A549 (cell line): ENCODE measurements around the gene GRM7. TPM values are rescaled to one million over a fixed set of nuclear protein-coding genes. Genes with fewer than 3 reads are reported as not detected.

Source experiments
- ATAC-seq, 2 experiments: fragments of 200-7000 bp in 1 of 2; fragments of >200 bp in 1 of 2; cut with Nextera tagmentation in 1 of 2; cut with Tn5 transposase in 1 of 2; 3 replicates each; pipeline versions ENCODE4 v1.8.0 to v1.9.1; 2018 to 2020; ENCODE audit warnings: mild to moderate bottlenecking in 1 of 2, moderate library complexity in 1 of 2
- CTCF ChIA-PET: fragments of 300-600 bp; sonication (Branson Sonifier 250); formaldehyde crosslinking; extraction: SDS; loops from one replicate; lab custom pipeline; 2021; ENCODE audit warnings: antibody characterized with exemption, inconsistent platforms; lab: Yijun Ruan, JAX
- POLR2A ChIA-PET: fragments of 350-600 bp; formaldehyde crosslinking; extraction: SDS; loops from one replicate; lab custom pipeline; 2021; ENCODE audit warnings: antibody characterized with exemption, inconsistent platforms; lab: Yijun Ruan, JAX
- DNase-seq, 2 experiments: peaks; one replicate each; pipeline versions ENCODE4 v3.0.0 to v3.0.0-alpha.2; 2011 to 2016; ENCODE audit warnings: low read depth in 1 of 2, low spot score in 1 of 2
- FAIRE-seq: peaks from 2 replicates; lab custom pipeline; 2011; peaks lifted over from hg19 to GRCh38; lab: Jason Lieb, UNC
- H3K27ac ChIP-seq, 2 experiments: fragments of >200 bp; sonication (Bioruptor Twin); formaldehyde crosslinking; 3 replicates each; pipeline ENCODE4 v1.5.1; 2016 to 2017
- H3K4me1 ChIP-seq: fragments of >200 bp; sonication (Bioruptor Twin); formaldehyde crosslinking; 3 replicates; pipeline ENCODE4 v1.6.1; 2016
- H3K4me2 ChIP-seq: fragments of >200 bp; sonication (Bioruptor Twin); formaldehyde crosslinking; 3 replicates; pipeline ENCODE4 v1.6.1; 2016
- H3K4me3 ChIP-seq: fragments of >200 bp; sonication (Bioruptor Twin); formaldehyde crosslinking; 3 replicates; pipeline ENCODE4 v1.5.1; 2016
- H3K9me3 ChIP-seq: fragments of >200 bp; sonication (Bioruptor Twin); formaldehyde crosslinking; 3 replicates; pipeline ENCODE4 v1.6.1; 2016
- CHD2 ChIP-seq: fragments of 150-350 bp; IDR thresholded peaks from 2 replicates; pipeline ENCODE4 v1.6.1; 2014; ENCODE audit warnings: low read length; ENCODE audit not compliant: partially characterized antibody
- CTCF ChIP-seq: fragments of >200 bp; sonication (Bioruptor Twin); formaldehyde crosslinking; IDR thresholded peaks from 3 replicates; pipeline ENCODE4 v1.5.1; 2016
- EHF ChIP-seq: fragments of 250-450 bp; sonication (Bioruptor Pico); IDR thresholded peaks from 2 replicates; pipeline ENCODE4 v1.5.0; 2020; ENCODE audit warnings: mild to moderate bottlenecking
- EHMT2 ChIP-seq: fragments of 200-600 bp; sonication (generic); IDR thresholded peaks from 2 replicates; pipeline ENCODE4 v1.6.1; 2016; ENCODE audit warnings: antibody characterized with exemption, low read depth, mild to moderate bottlenecking, moderate library complexity
- ELK1 ChIP-seq: fragments of 150-350 bp; IDR thresholded peaks from 2 replicates; pipeline ENCODE4 v1.6.1; 2014; ENCODE audit warnings: low read depth, mild to moderate bottlenecking, low read length
- ESRRA ChIP-seq: fragments of 150-350 bp; IDR thresholded peaks from 2 replicates; pipeline ENCODE4 v1.6.1; 2014; ENCODE audit warnings: mild to moderate bottlenecking, low read length, borderline replicate concordance
- FOSL2 ChIP-seq, 2 experiments: fragments of 450-650 bp in 1 of 2; fragments of >200 bp in 1 of 2; sonication (Bioruptor Twin) in 1 of 2; formaldehyde crosslinking; IDR thresholded peaks; 2 replicates each; pipeline versions ENCODE4 v1.5.0 to v1.6.1; 2016 to 2020; ENCODE audit warnings: mild to moderate bottlenecking in 1 of 2, moderate library complexity in 1 of 2
- GATA3 ChIP-seq: IDR thresholded peaks from 2 replicates; pipeline ENCODE4 v1.6.1; 2012; ENCODE audit warnings: borderline replicate concordance
- HMGXB4 ChIP-seq: fragments of 250-450 bp; sonication (Bioruptor Pico); IDR thresholded peaks from 2 replicates; pipeline ENCODE4 v1.5.0; 2021; ENCODE audit warnings: mild to moderate bottlenecking, moderate library complexity, borderline replicate concordance
- MAFK ChIP-seq: fragments of 450-650 bp; IDR thresholded peaks from 2 replicates; pipeline ENCODE4 v1.6.1; 2014; ENCODE audit not compliant: partially characterized antibody
- MYC ChIP-seq: IDR thresholded peaks from 2 replicates; pipeline ENCODE4 v1.6.1; 2012; ENCODE audit warnings: mild to moderate bottlenecking, inconsistent platforms, low read length, improper control_type of control experiment, borderline replicate concordance
- NFE2L2 ChIP-seq: fragments of 150-350 bp; conservative IDR thresholded peaks from 2 replicates; pipeline ENCODE4 v1.6.1; 2014; ENCODE audit warnings: low read length
- NR3C1 ChIP-seq: fragments of >200 bp; sonication (Bioruptor Twin); formaldehyde crosslinking; IDR thresholded peaks from 3 replicates; pipeline ENCODE4 v1.6.1; 2017
- PHF8 ChIP-seq: fragments of 200-600 bp; sonication (generic); IDR thresholded peaks from 2 replicates; pipeline ENCODE4 v1.6.1; 2016; ENCODE audit warnings: low read depth, mild to moderate bottlenecking, antibody characterized with exemption, moderate library complexity, borderline replicate concordance
- POLR2A ChIP-seq: IDR thresholded peaks from 2 replicates; pipeline ENCODE4 v1.6.1; 2012; ENCODE audit warnings: mild to moderate bottlenecking, low read length
- RAD21 ChIP-seq, 2 experiments: fragments of >200 bp in 1 of 2; sonication (Bioruptor Twin) in 1 of 2; formaldehyde crosslinking in 1 of 2; IDR thresholded peaks in 1 of 2; conservative IDR thresholded peaks in 1 of 2; 2 replicates in 1 of 2; 3 replicates in 1 of 2; pipeline ENCODE4 v1.6.1; 2012 to 2018; ENCODE audit warnings: inconsistent platforms in 1 of 2
- RARB ChIP-seq: fragments of 250-450 bp; sonication (Bioruptor Pico); IDR thresholded peaks from 2 replicates; pipeline ENCODE4 v1.8.0; 2021; ENCODE audit warnings: mild to moderate bottlenecking, moderate library complexity
- RNF2 ChIP-seq: fragments of 200-600 bp; sonication (generic); IDR thresholded peaks from 2 replicates; pipeline ENCODE4 v1.6.1; 2016; ENCODE audit warnings: low read depth, mild to moderate bottlenecking, antibody characterized with exemption, moderate library complexity, borderline replicate concordance
- ZNF302 ChIP-seq: fragments of 250-450 bp; sonication (Bioruptor Pico); IDR thresholded peaks from 2 replicates; pipeline ENCODE4 v1.9.0; 2021; ENCODE audit warnings: inconsistent platforms, mild to moderate bottlenecking, moderate library complexity
- WGBS: methylation state at CpG from one replicate; pipeline ENCODE4 v1.1.6; 2017; ENCODE audit errors: missing lambda C conversion rate; 5-methylcytosine and 5-hydroxymethylcytosine counted together
- polyA plus RNA-seq, 4 experiments: library from polyadenylated mRNA; depleted of rRNA in 3 of 4; stranded (reverse); fragments of >200 nt; fragmentation: RNase III in 1 of 4; extraction: RNeasy Plus Mini Kit Qiagen cat#74134 plus additional on column Dnase treatment in 1 of 4; gene quantifications; 2 replicates in 3 of 4; 3 replicates in 1 of 4; pipeline ENCODE4 v1.2.3, GENCODE V29; 2011 to 2017

GRM7 gene
- polyA plus RNA-seq, 2 of the 4 experiments (the other 2 are of a cell fraction): not detected

- TF ChIP-seq EHMT2 (no peak), ESRRA (no peak), PHF8 (no peak)
- DNase-seq (no peak), ATAC-seq (no peak), FAIRE-seq (no peak)
- Histone ChIP-seq H3K4me1 (no peaks in the 10 kb centered on the region), H3K4me3 (no peak overlapping the region), H3K27ac (no peak overlapping the region), H3K4me2 (no peak overlapping the region), H3K9me3 (no peaks in the 10 kb centered on the region)
- ChIA-PET POLR2A (no interaction called here), CTCF (interaction anchor here (1.1 kb wide), 1 partner anchor 21 kb away, joined by 4 read pairs; no protein-coding TSS in a partner anchor)
- 0% methylated on average over 1 of the region's 1 CpG for WGBS
Measured at GRCh38 chr3:7392206-7392605, 531.3 kb downstream of the GRM7 start.

- WGBS: 16% methylated on average over 6 of the region's 6 CpGs
- Histone ChIP-seq H3K27ac (no peak overlapping the region), H3K4me3 (no peak overlapping the region), H3K9me3 (no peaks in the 10 kb centered on the region), H3K4me1 (no peaks in the 10 kb centered on the region), H3K4me2 (no peak overlapping the region)
- ChIA-PET POLR2A (no interaction called here), CTCF (no interaction called here)
- no peak for FAIRE-seq
- no peak for DNase-seq
- ATAC-seq: no peak
- TF ChIP-seq RARB: no peak
Measured at GRCh38 chr3:7393944-7394605, 533.2 kb downstream of the GRM7 start.

- TF ChIP-seq RAD21 (conservative IDR thresholded peaks at IDR 0.05 in 1 of 2, IDR thresholded peaks at IDR 0.05 in 1 of 2): no peak
- TF ChIP-seq POLR2A: no peak
- no peak for TF ChIP-seq ZNF302 (CRISPR knock-in tag)
- no peak for TF ChIP-seq MAFK
- TF ChIP-seq FOSL2 (IDR thresholded peaks at IDR 0.05): no peak
- TF ChIP-seq FOSL2 (CRISPR knock-in tag; IDR thresholded peaks at IDR 0.05): no peak
- no peak for TF ChIP-seq GATA3
- no peak for TF ChIP-seq ELK1
- no peak for TF ChIP-seq CHD2
- TF ChIP-seq PHF8: no peak
- no peak for TF ChIP-seq EHF (CRISPR knock-in tag)
- no peak for TF ChIP-seq MYC
- TF ChIP-seq HMGXB4 (CRISPR knock-in tag): no peak
- TF ChIP-seq NR3C1: no peak
- TF ChIP-seq NFE2L2: no peak
- no peak for TF ChIP-seq CTCF
- TF ChIP-seq RNF2: no peak
- no peak overlapping the region for H3K4me2 ChIP-seq
- H3K4me1 ChIP-seq: no peaks in the 10 kb centered on the region
- H3K27ac ChIP-seq: no peak overlapping the region
- H3K4me3 ChIP-seq: no peak overlapping the region
- DNase-seq: no peak
- H3K9me3 ChIP-seq: no peaks in the 10 kb centered on the region
- no peak for FAIRE-seq
- ATAC-seq: no peak
- CTCF ChIA-PET: no interaction called here
- POLR2A ChIA-PET: no interaction called here
- WGBS: 34% methylated on average over 2 of the region's 2 CpGs
Measured at GRCh38 chr3:7396534-7396933, 535.6 kb downstream of the GRM7 start.
